Osteocyte (in vitro differentiated cells): ENCODE measurements around the gene CDK16. TPM values are rescaled to one million over a fixed set of nuclear protein-coding genes. Genes with fewer than 3 reads are reported as not detected.

Source experiments
- DNase-seq: peaks from one replicate; pipeline ENCODE4 v3.0.0; 2021; ENCODE audit warnings: mixed read lengths; ENCODE audit not compliant: unreplicated experiment; ENCODE audit errors: extremely low spot score
- H3K27ac Mint-ChIP-seq: one replicate; pipeline ENCODE4 v1.8.0; 2021; ENCODE audit warnings: mild to moderate bottlenecking, mixed read lengths; ENCODE audit not compliant: unreplicated experiment
- H3K27me3 Mint-ChIP-seq: one replicate; pipeline ENCODE4 v1.8.0; 2021; ENCODE audit warnings: mixed read lengths; ENCODE audit not compliant: unreplicated experiment
- H3K36me3 Mint-ChIP-seq: one replicate; pipeline ENCODE4 v1.8.0; 2021; ENCODE audit warnings: mixed read lengths; ENCODE audit not compliant: unreplicated experiment
- H3K4me1 Mint-ChIP-seq: one replicate; pipeline ENCODE4 v1.8.0; 2021; ENCODE audit warnings: mixed read lengths; ENCODE audit not compliant: unreplicated experiment
- H3K4me3 Mint-ChIP-seq: one replicate; pipeline ENCODE4 v1.8.0; 2021; ENCODE audit warnings: mild to moderate bottlenecking, moderate library complexity, mixed read lengths; ENCODE audit not compliant: unreplicated experiment
- H3K9me3 Mint-ChIP-seq: one replicate; pipeline ENCODE4 v1.8.0; 2021; ENCODE audit warnings: mixed read lengths; ENCODE audit not compliant: unreplicated experiment
- CTCF ChIP-seq: fragments of 200-600 bp; sonication (generic); IDR thresholded peaks from 2 replicates; pipeline ENCODE4 v1.5.0; 2021; ENCODE audit warnings: antibody characterized with exemption, mild to moderate bottlenecking, moderate library complexity
- long read RNA-seq: library from polyadenylated mRNA; unstranded; transcript quantifications from one replicate; pipeline ENCODE4 v2.0.0, GENCODE V29; 2021
- total RNA-seq: library from RNA; stranded (reverse); gene quantifications from 2 replicates; pipeline ENCODE4 v1.2.1, GENCODE V29; 2021

CDK16 gene
- total RNA-seq: 174 and 177 TPM in 2 replicates
- long read RNA-seq, transcript CDK16-204 (16 exons, 3,158 nt): major isoform, 11 of 23 reads
- long read RNA-seq, partial matches to known transcripts: 5 of 23 reads
- long read RNA-seq, other reads (novel, unspliced or antisense): 4 of 23 reads

- peaks cover 42% of the 10 kb centered on the region for H3K4me1 Mint-ChIP-seq
- peak within 1 kb of the TSS; percentile 89 for H3K4me3 Mint-ChIP-seq
- H3K27me3 Mint-ChIP-seq: no peaks in the 10 kb centered on the region
- peak; percentile 95 for DNase-seq
- no peak for TF ChIP-seq CTCF
- H3K36me3 Mint-ChIP-seq: peaks cover 26% of the 10 kb centered on the region
- H3K27ac Mint-ChIP-seq: peak within 1 kb of the TSS; percentile 99
- H3K9me3 Mint-ChIP-seq: no peaks in the 10 kb centered on the region
Measured at GRCh38 chrX:47218280-47218919, at the start of gene CDK16. TSS of gene CDK16 (plus strand) at chrX:47218681. CDS start at chrX:47223558, 4,877 bp downstream.

DNA sequence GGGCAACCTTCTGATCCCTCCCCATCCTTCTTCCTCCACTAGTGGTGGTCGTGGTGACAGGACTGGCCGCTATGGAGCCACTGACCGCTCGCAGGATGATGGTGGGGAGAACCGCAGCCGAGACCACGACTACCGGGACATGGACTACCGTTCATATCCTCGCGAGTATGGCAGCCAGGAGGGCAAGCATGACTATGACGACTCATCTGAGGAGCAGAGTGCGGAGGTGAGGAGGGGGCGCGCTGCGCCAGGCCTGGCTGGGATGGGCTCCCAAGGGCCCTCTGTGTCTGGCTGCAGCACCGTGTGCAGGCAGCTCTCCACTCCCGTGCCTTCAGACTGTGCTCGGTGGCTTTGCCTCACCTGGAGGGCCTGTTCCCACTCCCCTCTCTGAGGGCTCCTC is 49.2 kb upstream of the CDK16 start:
- no peaks in the 10 kb centered on the region for H3K9me3 Mint-ChIP-seq
- peaks cover 4% of the 10 kb centered on the region for H3K36me3 Mint-ChIP-seq
- no peak overlapping the region for H3K27ac Mint-ChIP-seq
- no peaks in the 10 kb centered on the region for H3K4me1 Mint-ChIP-seq
- H3K4me3 Mint-ChIP-seq: no peak overlapping the region
- DNase-seq: no peak
- H3K27me3 Mint-ChIP-seq: no peaks in the 10 kb centered on the region
- no peak for TF ChIP-seq CTCF

GRCh38 chrX:47169726-47170515 is 48.6 kb upstream of the CDK16 start:
- peaks cover 5% of the 10 kb centered on the region for H3K36me3 Mint-ChIP-seq
- TF ChIP-seq CTCF: no peak
- H3K27me3 Mint-ChIP-seq: no peaks in the 10 kb centered on the region
- H3K4me3 Mint-ChIP-seq: no peak overlapping the region
- no peaks in the 10 kb centered on the region for H3K9me3 Mint-ChIP-seq
- DNase-seq: no peak
- H3K27ac Mint-ChIP-seq: no peak overlapping the region
- no peaks in the 10 kb centered on the region for H3K4me1 Mint-ChIP-seq

- peaks cover 5% of the 10 kb centered on the region for H3K36me3 Mint-ChIP-seq
- no peaks in the 10 kb centered on the region for H3K4me1 Mint-ChIP-seq
- no peaks in the 10 kb centered on the region for H3K9me3 Mint-ChIP-seq
- no peak for TF ChIP-seq CTCF
- H3K27me3 Mint-ChIP-seq: no peaks in the 10 kb centered on the region
- H3K27ac Mint-ChIP-seq: no peak overlapping the region
- no peak for DNase-seq
- no peak overlapping the region for H3K4me3 Mint-ChIP-seq
Measured at GRCh38 chrX:47170861-47171692, 47.4 kb upstream of the CDK16 start.
